ENCODE results near the gene KRT33B.
"Not testable (repeated sequence)": the region's sequence is repeated elsewhere in the genome, so short reads cannot be mapped to it uniquely, and the experiment has no call there.

KRT33B gene

DNA sequence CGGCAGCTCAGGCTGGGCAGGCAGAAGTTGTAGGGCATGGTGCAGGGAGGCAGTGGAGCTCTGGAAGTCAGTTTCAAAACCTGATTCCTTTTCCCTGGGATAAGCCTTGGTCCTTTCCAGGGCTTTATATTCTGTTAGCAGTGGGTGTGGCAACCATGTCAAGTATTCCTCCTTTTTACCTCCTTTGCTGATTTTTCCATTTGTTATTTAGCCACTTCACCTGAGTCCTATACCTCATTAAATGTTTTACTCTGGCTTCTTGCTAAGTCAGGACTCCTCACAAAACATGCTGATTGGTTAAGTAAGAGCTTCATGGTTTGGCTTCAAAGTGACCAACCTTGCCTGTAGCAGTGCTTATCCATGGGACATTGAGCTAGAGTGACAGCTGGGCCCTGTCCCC lies at the start of gene KRT33B:
KRT33B (minus strand) TSS at position 101 of the 400 bp plus-strand sequence; CDS start at position 38, 63 bp downstream.
- DNase-seq = no peak

GRCh38 chr17:41418116-41418860 lies 48.7 kb upstream of the KRT33B start:
- no peak for DNase-seq

GRCh38 chr17:41417576-41418015 lies 48.0 kb upstream of the KRT33B start:
- DNase-seq = no peak

DNA sequence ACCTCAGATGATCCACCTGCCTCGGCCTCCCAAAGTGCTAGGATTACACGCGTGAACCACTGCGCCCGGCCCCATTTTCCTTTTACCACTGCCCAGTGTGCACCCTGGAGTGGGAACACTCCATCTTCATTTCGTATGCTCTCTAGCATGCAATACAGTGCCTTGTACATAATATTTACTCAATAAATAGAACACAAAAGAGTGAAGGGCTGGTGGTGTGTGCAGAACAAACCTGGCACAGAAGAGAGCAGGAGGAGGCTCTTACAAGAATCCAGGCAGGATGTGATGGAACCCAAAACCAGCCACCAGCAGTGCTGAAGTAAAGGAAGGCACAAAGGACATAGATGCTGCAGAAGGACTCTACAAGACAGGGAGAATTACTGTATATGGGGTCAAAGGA lies 47.5 kb upstream of the KRT33B start:
- no peak for DNase-seq

- no peak for DNase-seq
Observed at GRCh38 chr17:41416479-41416878, 46.9 kb upstream of the KRT33B start.

- DNase-seq = no peak
Observed at GRCh38 chr17:41415833-41416335, 46.3 kb upstream of the KRT33B start.

DNA sequence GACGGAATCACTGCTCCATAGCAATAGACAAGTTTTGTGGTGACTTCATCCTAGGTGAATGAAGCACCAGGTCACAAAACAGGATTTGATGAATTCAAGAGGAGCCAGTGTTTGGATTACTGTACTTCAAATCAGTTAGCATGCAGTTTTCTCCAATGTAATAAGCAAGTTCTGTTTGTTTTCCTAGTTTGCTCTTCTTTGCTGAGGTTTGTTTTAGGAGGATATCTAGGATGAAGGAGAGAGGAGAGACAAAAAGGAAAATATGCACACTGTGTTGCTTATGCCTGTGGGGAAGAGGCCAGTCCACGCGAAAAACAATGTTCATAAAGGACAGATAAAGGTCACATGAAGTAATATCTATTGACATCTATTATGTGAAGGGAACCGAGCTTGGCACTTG lies 45.8 kb upstream of the KRT33B start:
- DNase-seq = no peak

DNA sequence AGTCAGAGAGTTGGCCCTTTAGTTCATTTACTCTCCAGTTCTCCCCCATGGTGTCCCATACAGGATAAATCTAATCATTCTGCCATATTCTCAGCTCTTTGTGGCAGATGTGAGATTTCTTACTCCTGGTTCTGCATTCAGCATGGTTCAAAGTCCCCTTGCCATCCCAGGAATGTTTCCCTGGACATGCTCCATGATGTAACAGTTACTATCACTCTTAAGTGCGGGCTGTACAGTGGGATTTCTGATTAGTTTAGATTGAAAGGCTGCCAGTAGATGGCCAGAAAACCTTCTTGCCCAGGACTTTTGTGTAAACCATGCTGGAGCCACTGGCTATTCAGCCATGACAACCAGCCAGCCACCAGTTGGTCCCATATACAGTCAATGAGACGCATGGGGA lies 44.4 kb upstream of the KRT33B start:
- no peak for DNase-seq

GRCh38 chr17:41413353-41413957 lies 43.8 kb upstream of the KRT33B start:
- DNase-seq = no peak

- no peak for DNase-seq
Observed at GRCh38 chr17:41411072-41411840, 41.6 kb upstream of the KRT33B start.

GRCh38 chr17:41407226-41407625 lies 37.6 kb upstream of the KRT33B start:
- no peak for DNase-seq

DNA sequence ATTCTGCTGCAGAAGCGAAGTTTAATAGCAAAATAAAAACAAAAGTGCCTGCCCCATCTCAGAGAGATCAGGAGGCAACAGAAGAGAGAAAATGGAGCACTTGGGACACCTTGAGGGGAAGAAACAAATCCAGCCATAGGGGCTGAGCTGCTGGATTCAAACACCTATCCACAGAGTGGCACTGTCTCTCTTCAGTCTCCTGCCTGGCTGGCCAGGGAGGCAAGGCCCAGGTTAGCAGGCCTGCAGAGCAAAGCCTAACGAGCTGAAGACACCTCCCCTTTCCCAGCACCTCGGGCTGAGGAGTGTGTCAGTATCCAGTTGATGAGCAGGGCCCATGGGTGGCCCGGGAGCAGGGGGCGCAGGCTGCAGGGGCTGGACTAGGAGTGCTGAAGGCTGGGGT lies 36.6 kb upstream of the KRT33B start:
- no peak for DNase-seq

DNA sequence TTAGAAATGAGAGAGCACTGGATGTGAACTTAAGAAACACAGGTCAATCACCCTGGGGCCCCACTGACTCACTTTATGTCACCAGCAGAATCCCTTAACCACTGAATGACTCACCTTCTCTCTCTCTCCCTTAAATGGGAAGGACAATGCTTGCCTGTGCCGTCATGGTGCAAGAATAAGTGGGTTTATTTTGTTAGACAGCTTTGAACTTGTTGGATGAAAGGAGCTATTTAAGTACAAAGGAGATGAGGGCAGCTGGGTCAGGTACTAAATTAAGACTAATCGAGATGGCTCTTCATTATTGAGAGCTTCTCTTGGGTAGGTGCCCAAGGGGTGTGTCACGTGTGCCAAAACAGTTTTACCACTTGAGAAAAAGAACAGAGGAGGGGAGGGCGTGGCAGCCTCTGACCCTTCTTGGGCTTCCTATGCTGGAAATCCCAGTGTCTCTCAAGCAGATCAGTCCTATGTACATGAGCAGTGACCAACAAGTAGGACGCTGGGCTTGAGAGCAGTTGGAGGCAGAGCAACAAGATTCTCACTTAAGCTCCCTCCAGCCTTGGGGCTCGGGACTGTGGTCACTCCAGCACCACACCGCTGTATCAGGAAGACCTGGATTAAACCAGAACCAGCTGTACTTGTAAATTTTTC lies 34.5 kb upstream of the KRT33B start:
- peak; percentile 79 for DNase-seq

- DNase-seq = no peak
Observed at GRCh38 chr17:41403404-41404023, 33.9 kb upstream of the KRT33B start.

- no peak for DNase-seq
Observed at GRCh38 chr17:41402161-41402560, 32.5 kb upstream of the KRT33B start.

GRCh38 chr17:41396996-41397660 lies 27.5 kb upstream of the KRT33B start, which contains the start of gene KRT31:
KRT31 (minus strand) TSS chr17:41397608; CDS start chr17:41397539, 69 bp downstream.
- no peak for DNase-seq

GRCh38 chr17:41396340-41396739 lies 26.7 kb upstream of the KRT33B start:
- no peak for DNase-seq

DNA sequence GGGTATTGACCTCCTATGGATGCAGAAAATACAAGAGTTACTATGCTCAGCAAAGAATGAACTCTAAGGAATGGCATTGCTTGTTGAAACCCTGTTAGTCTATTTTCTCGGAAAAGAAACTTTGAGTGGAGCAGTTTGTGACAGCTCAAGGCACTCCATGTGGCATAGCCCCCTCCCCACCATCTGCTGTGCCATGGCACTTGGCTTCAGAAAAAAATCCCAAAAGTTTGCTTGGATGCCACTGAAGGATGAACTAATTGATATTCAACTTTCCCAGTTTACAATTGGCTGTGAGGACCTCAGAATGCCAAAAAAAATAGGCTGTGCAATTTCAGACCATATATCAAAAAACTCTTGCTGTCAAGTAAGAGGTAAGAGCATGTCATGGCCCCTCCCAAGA lies 26.0 kb upstream of the KRT33B start:
- DNase-seq = no peak

DNA sequence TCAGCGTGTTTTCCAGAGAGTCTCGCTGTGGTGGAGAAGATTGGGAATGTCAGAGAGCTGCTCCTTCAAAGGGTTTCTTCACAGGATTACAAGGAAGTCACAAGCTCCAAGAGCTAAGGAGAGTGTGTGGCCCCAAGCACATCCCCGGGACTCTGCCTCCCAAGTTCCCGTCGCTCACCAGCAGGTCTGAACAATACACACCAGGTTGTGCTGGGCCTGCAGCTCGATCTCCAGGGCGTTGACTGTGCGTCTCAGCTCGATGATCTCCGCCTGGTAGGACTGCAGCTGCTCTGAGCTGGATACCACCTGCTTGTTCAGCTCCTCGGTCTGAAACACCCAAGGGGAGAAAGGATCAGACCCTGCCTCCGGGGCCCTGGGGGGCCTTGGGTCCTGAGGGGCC lies 25.4 kb upstream of the KRT33B start:
- not testable (repeated sequence) for DNase-seq

DNA sequence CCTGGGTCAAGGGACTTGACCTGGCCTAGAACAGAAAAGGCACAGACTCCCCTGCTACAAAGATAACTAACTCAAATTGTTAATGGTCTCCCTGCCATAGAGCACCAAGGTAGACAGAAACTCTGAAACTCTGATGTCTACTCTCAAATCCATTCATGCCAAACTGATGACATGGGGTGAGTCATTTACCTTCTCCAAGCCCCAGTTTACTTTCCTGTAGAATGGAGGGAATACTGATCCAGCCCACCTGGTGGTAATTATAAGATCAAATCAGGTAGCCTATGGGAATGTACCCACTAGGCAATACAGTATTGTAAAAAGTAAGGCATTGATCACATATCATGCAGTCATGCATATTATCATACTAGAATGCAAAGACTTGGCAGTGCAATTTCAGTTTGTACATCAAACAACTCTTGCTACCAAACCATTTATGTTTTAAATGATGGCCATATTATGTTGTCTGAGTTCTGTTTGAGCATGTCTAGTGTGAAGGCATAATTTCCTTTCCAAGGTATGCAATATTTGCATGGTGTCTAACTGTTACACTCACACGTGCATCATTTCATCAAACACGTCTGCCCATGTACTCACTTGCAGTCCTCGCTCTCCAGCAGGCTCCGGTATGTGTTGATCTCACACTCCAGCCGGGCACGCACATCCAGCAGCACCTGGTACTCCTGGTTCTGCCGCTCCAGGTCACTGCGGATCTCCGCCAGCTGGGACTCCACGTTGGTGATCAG lies 24.8 kb upstream of the KRT33B start:
- no peak for DNase-seq

DNA sequence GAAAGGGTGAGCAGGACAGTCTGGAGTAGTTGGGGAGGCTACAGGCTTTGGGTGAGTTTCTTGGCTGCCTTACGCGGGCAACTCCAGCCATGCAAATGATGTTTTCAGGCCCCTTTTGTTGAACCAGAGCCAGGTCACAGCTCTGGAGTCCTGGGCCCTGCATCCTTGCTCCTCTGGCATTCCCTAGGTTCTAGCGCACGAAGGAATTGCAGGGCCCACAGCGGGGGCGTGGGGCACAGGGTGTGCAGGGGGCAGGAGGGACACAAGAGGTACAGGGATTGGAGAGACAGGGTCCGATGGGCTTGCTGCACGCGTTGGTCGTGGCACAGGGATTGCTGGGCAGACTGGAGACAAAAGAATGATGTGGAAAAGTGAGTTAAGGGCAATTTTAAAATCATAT lies 24.2 kb upstream of the KRT33B start:
- DNase-seq = no peak

Measured in stimulated activated CD4-positive, alpha-beta T cell treated with anti-CD3 and anti-CD28 coated beads, Interleukin-1b, Interleukin-23, amount 100 ng/mL, for 48 hours (primary cell).